ENCODE data around the gene AWAT2.

The AWAT2 gene

GRCh38 chrX:70034646-70035045 lies 15.1 kb downstream of the AWAT2 start:
- H3K27ac ChIP-seq, result no peak overlapping the region
- no peak overlapping the region for H3K9ac ChIP-seq (ENCODE audit: insufficient read length)
- H3K36me3 ChIP-seq (ENCODE audit: insufficient read depth, low read length), result no peaks in the 10 kb centered on the region
- H3K4me3 ChIP-seq, result no peak overlapping the region
- DNase-seq (ENCODE audit: low read depth, low spot score), result no peak
- no peaks in the 10 kb centered on the region for H3K9me3 ChIP-seq (ENCODE audit: low read depth, low read length)
- TF ChIP-seq EZH2 (IDR thresholded peaks at IDR 0.05) (no peak), POLR2AphosphoS5 (IDR thresholded peaks at IDR 0.05; ENCODE audit: borderline replicate concordance, low read depth, low read length) (no peak)

GRCh38 chrX:70033348-70034051 lies 16.2 kb downstream of the AWAT2 start:
- TF ChIP-seq POLR2AphosphoS5 (IDR thresholded peaks at IDR 0.05; ENCODE audit: borderline replicate concordance, low read depth, low read length) (no peak), FOXP2 (optimal IDR thresholded peaks at IDR 0.05; ENCODE audit: control extremely low read depth, extremely low read length, insufficient read depth) (no peak), EZH2 (IDR thresholded peaks at IDR 0.05) (no peak)
- no peak for DNase-seq (ENCODE audit: low read depth, low spot score)

GRCh38 chrX:70032792-70033191 lies 16.9 kb downstream of the AWAT2 start:
- Histone ChIP-seq H3K36me3 (ENCODE audit: insufficient read depth, low read length) (no peaks in the 10 kb centered on the region), H3K9ac (ENCODE audit: insufficient read length) (no peak overlapping the region)
- DNase-seq (ENCODE audit: low read depth, low spot score), result no peak

More at GRCh38 chrX:70033348-70034051, 16.2 kb downstream of the AWAT2 start:
- Histone ChIP-seq H3K36me3 (ENCODE audit: insufficient read depth, low read length) (no peaks in the 10 kb centered on the region), H3K27ac (no peak overlapping the region), H3K4me3 (no peak overlapping the region), H3K9ac (ENCODE audit: insufficient read length) (no peak overlapping the region), H3K9me3 (ENCODE audit: low read depth, low read length) (no peaks in the 10 kb centered on the region)

GRCh38 chrX:70030301-70030767 lies 19.4 kb downstream of the AWAT2 start:
- no peaks in the 10 kb centered on the region for H3K9me3 ChIP-seq (ENCODE audit: low read depth, low read length)
- no peak overlapping the region for H3K4me3 ChIP-seq
- no peak for TF ChIP-seq POLR2AphosphoS5 (IDR thresholded peaks at IDR 0.05; ENCODE audit: borderline replicate concordance, low read depth, low read length)
- no peak for TF ChIP-seq FOXP2 (optimal IDR thresholded peaks at IDR 0.05; ENCODE audit: control extremely low read depth, extremely low read length, insufficient read depth)
- no peak for TF ChIP-seq EZH2 (IDR thresholded peaks at IDR 0.05)
- H3K36me3 ChIP-seq (ENCODE audit: insufficient read depth, low read length), result no peaks in the 10 kb centered on the region
- H3K27ac ChIP-seq, result no peak overlapping the region
- no peak overlapping the region for H3K9ac ChIP-seq (ENCODE audit: insufficient read length)
- DNase-seq (ENCODE audit: low read depth, low spot score), result no peak

More at GRCh38 chrX:70032792-70033191, 16.9 kb downstream of the AWAT2 start:
- H3K9me3 ChIP-seq (ENCODE audit: low read depth, low read length), result no peaks in the 10 kb centered on the region
- TF ChIP-seq FOXP2 (optimal IDR thresholded peaks at IDR 0.05; ENCODE audit: control extremely low read depth, extremely low read length, insufficient read depth) (no peak), EZH2 (IDR thresholded peaks at IDR 0.05) (no peak), POLR2AphosphoS5 (IDR thresholded peaks at IDR 0.05; ENCODE audit: borderline replicate concordance, low read depth, low read length) (no peak)
- no peak overlapping the region for H3K4me3 ChIP-seq
- no peak overlapping the region for H3K27ac ChIP-seq

- Histone ChIP-seq H3K27ac (no peak overlapping the region), H3K36me3 (ENCODE audit: insufficient read depth, low read length) (no peaks in the 10 kb centered on the region), H3K9me3 (ENCODE audit: low read depth, low read length) (no peaks in the 10 kb centered on the region), H3K4me3 (no peak overlapping the region), H3K9ac (ENCODE audit: insufficient read length) (no peak overlapping the region)
- TF ChIP-seq EZH2 (IDR thresholded peaks at IDR 0.05) (no peak), FOXP2 (optimal IDR thresholded peaks at IDR 0.05; ENCODE audit: control extremely low read depth, extremely low read length, insufficient read depth) (no peak), POLR2AphosphoS5 (IDR thresholded peaks at IDR 0.05; ENCODE audit: borderline replicate concordance, low read depth, low read length) (no peak)
- DNase-seq (ENCODE audit: low read depth, low spot score), result no peak
Observed at GRCh38 chrX:70029863-70030262, 19.9 kb downstream of the AWAT2 start.

GRCh38 chrX:70026851-70027200 lies 22.9 kb downstream of the AWAT2 start:
- Histone ChIP-seq H3K4me3 (no peak overlapping the region), H3K9ac (ENCODE audit: insufficient read length) (no peak overlapping the region), H3K36me3 (ENCODE audit: insufficient read depth, low read length) (no peaks in the 10 kb centered on the region), H3K27ac (no peak overlapping the region), H3K9me3 (ENCODE audit: low read depth, low read length) (no peaks in the 10 kb centered on the region)
- no peak for TF ChIP-seq POLR2AphosphoS5 (IDR thresholded peaks at IDR 0.05; ENCODE audit: borderline replicate concordance, low read depth, low read length)
- TF ChIP-seq EZH2 (IDR thresholded peaks at IDR 0.05), result no peak
- TF ChIP-seq FOXP2 (optimal IDR thresholded peaks at IDR 0.05; ENCODE audit: control extremely low read depth, extremely low read length, insufficient read depth), result no peak
- DNase-seq (ENCODE audit: low read depth, low spot score), result no peak

- DNase-seq (ENCODE audit: low read depth, low spot score), result no peak
- Histone ChIP-seq H3K9me3 (ENCODE audit: low read depth, low read length) (no peaks in the 10 kb centered on the region), H3K36me3 (ENCODE audit: insufficient read depth, low read length) (no peaks in the 10 kb centered on the region), H3K27ac (no peak overlapping the region), H3K4me3 (no peak overlapping the region), H3K9ac (ENCODE audit: insufficient read length) (no peak overlapping the region)
- TF ChIP-seq EZH2 (IDR thresholded peaks at IDR 0.05), result no peak
- TF ChIP-seq FOXP2 (optimal IDR thresholded peaks at IDR 0.05; ENCODE audit: control extremely low read depth, extremely low read length, insufficient read depth), result no peak
- no peak for TF ChIP-seq POLR2AphosphoS5 (IDR thresholded peaks at IDR 0.05; ENCODE audit: borderline replicate concordance, low read depth, low read length)
Observed at GRCh38 chrX:70026112-70026850, 23.5 kb downstream of the AWAT2 start.

GRCh38 chrX:70025464-70025863 lies 24.3 kb downstream of the AWAT2 start:
- H3K9ac ChIP-seq (ENCODE audit: insufficient read length), result no peak overlapping the region
- no peaks in the 10 kb centered on the region for H3K9me3 ChIP-seq (ENCODE audit: low read depth, low read length)
- TF ChIP-seq EZH2 (IDR thresholded peaks at IDR 0.05) (no peak), POLR2AphosphoS5 (IDR thresholded peaks at IDR 0.05; ENCODE audit: borderline replicate concordance, low read depth, low read length) (no peak), FOXP2 (optimal IDR thresholded peaks at IDR 0.05; ENCODE audit: control extremely low read depth, extremely low read length, insufficient read depth) (no peak)
- no peak overlapping the region for H3K27ac ChIP-seq
- DNase-seq (ENCODE audit: low read depth, low spot score), result no peak
- H3K36me3 ChIP-seq (ENCODE audit: insufficient read depth, low read length), result no peaks in the 10 kb centered on the region
- no peak overlapping the region for H3K4me3 ChIP-seq
